Chondrocyte (in vitro differentiated cells): ENCODE results near the gene KLHL21. TPM values are rescaled to one million over a fixed set of nuclear protein-coding genes. Genes with fewer than 3 reads are reported as not detected.
A peak's percentile ranks its signal among the peaks of the same experiment; 100 is the strongest.
"Not testable (repeated sequence)": the region's sequence is repeated elsewhere in the genome, so short reads cannot be mapped to it uniquely, and the experiment has no call there.

Source experiments
- DNase-seq: peaks from one replicate; pipeline ENCODE4 v3.0.0; 2021; ENCODE audit warnings: mixed read lengths, low spot score
- H3K27ac Mint-ChIP-seq: one replicate; pipeline ENCODE4 v1.8.0; 2021; ENCODE audit warnings: mild to moderate bottlenecking, moderate library complexity, mixed read lengths; ENCODE audit not compliant: unreplicated experiment
- H3K27me3 Mint-ChIP-seq: 2 replicates; pipeline ENCODE4 v1.8.0; 2021; ENCODE audit warnings: low read depth, mixed read lengths
- H3K36me3 Mint-ChIP-seq: 2 replicates; pipeline ENCODE4 v1.8.0; 2021; ENCODE audit warnings: low read depth, mixed read lengths
- H3K4me1 Mint-ChIP-seq: 2 replicates; pipeline ENCODE4 v1.8.0; 2021; ENCODE audit warnings: low read depth, mild to moderate bottlenecking, mixed read lengths
- H3K4me3 Mint-ChIP-seq: one replicate; pipeline ENCODE4 v1.8.0; 2021; ENCODE audit warnings: mild to moderate bottlenecking, moderate library complexity, mixed read lengths; ENCODE audit not compliant: unreplicated experiment
- H3K9me3 Mint-ChIP-seq: 2 replicates; pipeline ENCODE4 v1.8.0; 2021; ENCODE audit warnings: low read depth, mixed read lengths
- total RNA-seq: library from RNA; stranded (reverse); gene quantifications from 3 replicates; pipeline ENCODE4 v1.2.1, GENCODE V29; 2021
- TF ChIP-seq, protein P1 (sequence below): fragments of 200-600 bp; sonication (generic); IDR thresholded peaks from 2 replicates; pipeline ENCODE4 v1.5.0; 2021; ENCODE audit warnings: antibody characterized with exemption, mild to moderate bottlenecking, moderate library complexity

Gene KLHL21
- total RNA-seq, 1 donor from 2014 or later = 39.6 TPM

DNA sequence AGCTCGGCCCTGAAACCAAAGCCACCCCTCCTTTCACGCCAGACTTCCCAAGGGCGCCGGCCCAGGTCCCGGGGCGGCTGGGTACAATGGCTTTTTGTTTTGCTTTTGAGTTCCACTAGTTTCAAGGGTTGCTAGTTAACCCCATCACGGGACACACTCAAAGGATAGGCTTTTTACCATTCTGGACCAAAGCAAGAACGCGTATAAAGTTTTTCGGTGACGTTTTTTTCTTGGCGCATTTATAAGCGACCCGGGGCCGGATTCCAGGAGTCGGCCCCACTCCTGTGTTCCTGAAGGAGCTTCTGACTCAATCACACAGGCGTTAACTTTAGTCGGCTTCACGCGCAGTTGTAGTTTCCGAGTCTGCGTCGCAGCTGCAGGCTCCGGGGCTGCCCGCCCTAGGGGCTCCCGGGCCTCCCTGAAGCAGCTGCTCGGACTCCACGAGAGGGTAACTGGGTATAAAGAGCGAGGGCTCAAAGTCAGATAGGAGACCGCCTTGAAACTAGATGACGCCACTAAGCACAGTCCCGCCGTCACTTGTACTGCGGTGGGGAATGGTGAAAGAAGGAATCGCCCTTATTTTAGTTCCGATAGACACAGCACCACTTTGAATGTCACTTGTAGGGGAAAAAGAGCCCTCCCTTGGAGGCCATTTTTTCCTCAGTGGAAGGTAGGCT is 707 bp upstream of the KLHL21 start:
- no peak for DNase-seq
- Mint-ChIP-seq H3K4me1 (peaks cover 41% of the 10 kb centered on the region), H3K27ac (peak overlapping the region; percentile 99), H3K36me3 (no peaks in the 10 kb centered on the region), H3K27me3 (no peaks in the 10 kb centered on the region), H3K9me3 (no peaks in the 10 kb centered on the region), H3K4me3 (peak overlapping the region; percentile 73)
- TF ChIP-seq, protein P1, sequence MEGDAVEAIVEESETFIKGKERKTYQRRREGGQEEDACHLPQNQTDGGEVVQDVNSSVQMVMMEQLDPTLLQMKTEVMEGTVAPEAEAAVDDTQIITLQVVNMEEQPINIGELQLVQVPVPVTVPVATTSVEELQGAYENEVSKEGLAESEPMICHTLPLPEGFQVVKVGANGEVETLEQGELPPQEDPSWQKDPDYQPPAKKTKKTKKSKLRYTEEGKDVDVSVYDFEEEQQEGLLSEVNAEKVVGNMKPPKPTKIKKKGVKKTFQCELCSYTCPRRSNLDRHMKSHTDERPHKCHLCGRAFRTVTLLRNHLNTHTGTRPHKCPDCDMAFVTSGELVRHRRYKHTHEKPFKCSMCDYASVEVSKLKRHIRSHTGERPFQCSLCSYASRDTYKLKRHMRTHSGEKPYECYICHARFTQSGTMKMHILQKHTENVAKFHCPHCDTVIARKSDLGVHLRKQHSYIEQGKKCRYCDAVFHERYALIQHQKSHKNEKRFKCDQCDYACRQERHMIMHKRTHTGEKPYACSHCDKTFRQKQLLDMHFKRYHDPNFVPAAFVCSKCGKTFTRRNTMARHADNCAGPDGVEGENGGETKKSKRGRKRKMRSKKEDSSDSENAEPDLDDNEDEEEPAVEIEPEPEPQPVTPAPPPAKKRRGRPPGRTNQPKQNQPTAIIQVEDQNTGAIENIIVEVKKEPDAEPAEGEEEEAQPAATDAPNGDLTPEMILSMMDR = no peak

DNA sequence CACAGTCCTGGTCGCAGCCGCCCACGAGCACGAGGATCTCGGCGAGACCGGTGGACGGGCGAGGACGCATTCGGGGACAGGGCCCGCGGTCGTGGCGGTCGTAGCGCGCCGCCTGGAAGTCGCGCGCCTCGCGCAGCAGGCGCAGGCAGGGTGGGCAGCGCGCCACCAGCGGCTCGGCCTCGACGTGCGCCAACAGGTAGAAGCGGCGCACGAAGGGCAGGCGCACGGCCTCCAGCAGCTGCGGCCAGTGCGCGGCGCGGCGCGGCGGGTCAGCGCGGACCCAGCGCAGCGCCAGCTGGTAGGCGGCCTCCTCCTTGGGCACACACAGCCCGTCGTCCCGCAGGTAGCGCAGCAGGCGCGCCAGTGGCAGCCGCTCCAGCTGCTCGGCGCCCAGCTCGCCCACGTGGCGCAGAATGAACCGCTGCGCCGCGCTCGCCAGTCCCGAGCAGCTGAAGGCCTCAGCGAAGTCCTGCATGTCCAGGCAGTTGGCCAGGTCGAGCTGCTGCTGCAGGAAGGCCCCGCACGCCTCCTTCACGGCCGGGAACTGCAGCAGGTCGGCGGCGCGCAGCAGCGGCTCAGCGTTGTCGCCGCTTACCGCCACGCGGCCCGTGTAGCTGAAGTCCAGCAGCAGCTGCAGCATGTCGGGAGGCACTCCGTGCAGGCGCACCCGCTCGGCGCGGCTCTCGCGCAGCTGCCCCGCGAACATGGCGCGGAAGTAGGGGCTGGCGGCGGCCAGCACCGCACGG is 573 bp downstream of the KLHL21 start:
- Mint-ChIP-seq H3K4me1 (peaks cover 38% of the 10 kb centered on the region), H3K36me3 (peaks cover 1% of the 10 kb centered on the region), H3K27me3 (no peaks in the 10 kb centered on the region), H3K9me3 (no peaks in the 10 kb centered on the region), H3K27ac (peak overlapping the region; percentile 98), H3K4me3 (peak overlapping the region; percentile 86)
- TF ChIP-seq, protein P1 = peak; percentile 4
- DNase-seq = no peak

DNA sequence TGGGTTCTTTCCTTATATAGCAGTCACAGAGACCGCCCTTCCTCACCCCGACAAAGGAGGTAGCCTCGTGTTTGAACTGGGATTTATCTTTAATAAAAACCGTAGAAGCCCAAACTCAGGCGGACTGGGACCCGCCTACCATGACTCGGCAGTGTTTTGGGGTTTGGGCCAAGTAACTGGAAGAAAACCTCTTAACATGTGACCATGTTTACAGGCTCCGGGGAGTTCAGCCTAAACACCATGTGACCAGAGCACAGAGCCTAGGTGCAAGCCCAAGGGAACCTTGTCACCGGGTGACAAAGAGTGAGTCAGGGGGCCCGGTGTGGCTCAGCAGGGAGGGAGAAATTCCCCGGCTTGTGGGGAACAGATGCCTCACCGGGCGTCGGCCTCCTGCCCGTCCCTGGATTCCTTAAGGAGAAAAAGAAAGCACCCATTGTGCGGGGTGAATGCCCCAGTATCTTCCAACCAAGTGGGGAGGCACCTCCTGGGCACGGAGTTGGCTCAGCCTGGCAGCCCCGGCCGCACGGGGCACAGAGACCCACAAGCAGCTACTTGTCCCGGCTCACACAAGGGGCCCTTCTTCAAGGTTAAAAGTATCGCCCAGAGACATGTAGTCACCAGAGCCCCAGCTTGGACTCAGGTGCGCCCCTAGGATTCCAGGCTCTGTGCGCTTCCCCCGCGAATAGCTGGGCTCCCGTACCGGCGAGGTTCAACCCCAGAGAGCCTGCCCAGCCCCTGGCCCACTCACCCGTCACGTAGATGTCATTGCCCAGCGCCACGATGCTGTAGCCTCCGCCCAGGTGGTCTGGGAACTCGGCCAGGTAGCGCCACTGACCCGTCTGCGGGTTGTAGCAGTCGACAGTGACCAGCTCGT is 1.4 kb downstream of the KLHL21 start:
- Mint-ChIP-seq H3K36me3 (peaks cover 4% of the 10 kb centered on the region), H3K4me3 (peak overlapping the region; percentile 86), H3K4me1 (peaks cover 42% of the 10 kb centered on the region), H3K27ac (peak overlapping the region; percentile 98), H3K9me3 (no peaks in the 10 kb centered on the region), H3K27me3 (no peaks in the 10 kb centered on the region)
- TF ChIP-seq, protein P1 = no peak
- DNase-seq = no peak

DNA sequence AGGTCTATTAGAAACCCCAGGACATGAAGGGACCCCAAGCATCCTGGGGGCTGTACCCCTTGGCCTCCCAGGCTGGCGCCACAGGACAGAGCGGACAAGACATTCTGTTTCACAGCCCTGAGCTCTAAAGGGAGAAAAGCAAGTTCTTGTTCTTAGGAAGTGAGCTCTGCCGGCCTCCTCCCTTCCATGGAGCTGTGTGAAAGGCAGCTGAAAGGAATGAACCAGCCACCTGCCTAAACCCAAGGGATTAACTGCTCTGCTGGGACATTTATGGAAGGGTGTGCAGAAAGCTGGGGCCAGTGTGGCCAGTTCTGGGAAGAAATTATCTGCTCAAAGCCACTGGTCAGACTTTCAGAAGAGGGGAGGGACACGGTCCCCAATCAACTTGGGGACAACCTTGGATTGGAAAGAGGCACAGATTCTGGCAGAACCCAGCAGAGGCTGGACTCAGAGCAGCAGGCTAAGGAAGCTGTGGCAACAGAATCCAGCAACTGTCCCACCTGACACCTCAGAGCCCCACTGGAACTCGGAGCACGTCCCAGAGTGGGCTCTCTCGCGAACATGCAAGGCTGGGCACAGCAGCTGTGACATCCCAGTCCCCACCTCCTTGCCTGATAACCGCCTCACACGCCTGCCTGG is 2.1 kb downstream of the KLHL21 start:
- DNase-seq = no peak
- no peaks in the 10 kb centered on the region for H3K27me3 Mint-ChIP-seq

DNA sequence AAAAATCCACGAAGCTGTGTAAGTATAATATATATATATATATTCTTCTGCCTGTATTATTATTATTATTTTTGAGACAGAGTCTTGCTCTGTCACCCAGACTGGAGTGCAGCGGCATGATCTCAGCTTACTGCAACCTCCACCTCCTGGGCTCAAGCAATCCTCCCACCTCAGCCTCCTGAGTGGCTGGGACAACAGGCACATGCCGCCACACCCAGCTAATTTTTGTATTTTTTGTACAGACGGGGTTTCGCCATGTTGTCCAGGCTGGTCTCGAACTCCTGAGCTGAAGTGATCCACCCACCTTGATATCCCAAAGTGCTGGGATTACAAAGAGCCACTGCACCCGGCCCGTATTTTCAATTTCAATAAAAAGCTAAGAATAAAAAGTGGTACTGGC is 2.7 kb downstream of the KLHL21 start:
- Mint-ChIP-seq H3K4me1 (peaks cover 43% of the 10 kb centered on the region), H3K4me3 (peak overlapping the region; percentile 86), H3K27ac (peak overlapping the region; percentile 98), H3K36me3 (peaks cover 14% of the 10 kb centered on the region)
- H3K27me3 Mint-ChIP-seq, DNase-seq, H3K9me3 Mint-ChIP-seq: not testable (repeated sequence)

More for the DNA sequence above, 2.1 kb downstream of the KLHL21 start:
- Mint-ChIP-seq H3K4me3 (peak overlapping the region; percentile 86), H3K9me3 (no peaks in the 10 kb centered on the region), H3K4me1 (peaks cover 46% of the 10 kb centered on the region), H3K36me3 (peaks cover 10% of the 10 kb centered on the region), H3K27ac (peak overlapping the region; percentile 98)
- TF ChIP-seq, protein P1 = no peak
